GM10248 (cell line): ENCODE results near the gene SCAI.

Experiments
- CTCF ChIA-PET: fragments of 300-600 bp; sonication (Branson Sonifier 250); formaldehyde crosslinking; extraction: SDS; loops from one replicate; lab custom pipeline; 2021; ENCODE audit warnings: antibody characterized with exemption; lab: Yijun Ruan, JAX
- POLR2A ChIA-PET: fragments of 350-650 bp; sonication (Branson Sonifier 250); formaldehyde crosslinking; extraction: SDS; loops from one replicate; lab custom pipeline; 2020; ENCODE audit warnings: antibody characterized with exemption; lab: Yijun Ruan, JAX
- DNase-seq: peaks from one replicate; pipeline ENCODE4 v3.0.0; 2012; ENCODE audit errors: extremely low spot score
- CTCF ChIP-seq: IDR thresholded peaks from 2 replicates; pipeline ENCODE4 v1.5.1; 2012; ENCODE audit warnings: mild to moderate bottlenecking, low read depth; ENCODE audit errors: extremely low read depth, missing control alignments, control extremely low read depth

Gene SCAI

GRCh38 chr9:124983698-124984097, 159.6 kb downstream of the SCAI start:
- no peak for TF ChIP-seq CTCF
- DNase-seq = no peak
- ChIA-PET POLR2A (no interaction called here), CTCF (no interaction called here)

DNA sequence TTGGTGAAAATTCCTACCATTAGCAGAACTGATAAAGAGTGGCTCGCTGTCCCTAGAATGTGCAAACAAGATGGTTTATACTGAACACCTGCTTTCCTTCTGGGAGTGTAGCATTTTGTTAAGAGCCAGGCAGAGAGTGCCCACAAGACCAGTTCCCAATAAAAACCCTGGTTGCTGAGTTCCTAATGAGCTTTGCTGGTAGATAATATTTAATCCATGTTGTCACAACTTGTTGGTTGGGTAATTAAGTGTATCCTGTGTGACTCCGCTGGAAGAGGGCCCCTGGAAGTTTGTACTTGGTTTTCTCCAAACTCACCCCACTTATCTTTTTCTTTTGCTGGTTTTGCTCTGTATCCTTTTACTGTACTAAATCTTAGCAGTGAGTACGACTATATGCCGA, 162.9 kb downstream of the SCAI start:
- ChIA-PET POLR2A (no interaction called here), CTCF (interaction anchor here (1.2 kb wide), 2 partner anchors 11 to 13 kb away, joined by 3 to 5 read pairs; no protein-coding TSS in a partner anchor)
- DNase-seq = no peak
- TF ChIP-seq CTCF = no peak

- TF ChIP-seq CTCF = no peak
- ChIA-PET CTCF (no interaction called here), POLR2A (no interaction called here)
- DNase-seq = no peak
Observed at GRCh38 chr9:124975131-124975530, 168.2 kb downstream of the SCAI start.

GRCh38 chr9:124973807-124974206, 169.5 kb downstream of the SCAI start:
- POLR2A ChIA-PET = interaction anchor here (0.6 kb wide), 1 partner anchor 35 kb away, joined by 4 read pairs; no protein-coding TSS in a partner anchor

GRCh38 chr9:124972241-124972770, 171.0 kb downstream of the SCAI start:
- no peak for DNase-seq
- ChIA-PET CTCF (no interaction called here), POLR2A (no interaction called here)
- no peak for TF ChIP-seq CTCF

More at GRCh38 chr9:124973807-124974206, 169.5 kb downstream of the SCAI start:
- DNase-seq = no peak
- CTCF ChIA-PET = no interaction called here
- no peak for TF ChIP-seq CTCF

GRCh38 chr9:124969401-124969800, 173.9 kb downstream of the SCAI start:
- ChIA-PET CTCF (no interaction called here), POLR2A (no interaction called here)
- no peak for TF ChIP-seq CTCF
- DNase-seq = no peak
